ENCODE data around the gene VPS4B.
"Not testable (repeated sequence)": the region's sequence is repeated elsewhere in the genome, so short reads cannot be mapped to it uniquely, and the experiment has no call there.

VPS4B gene

GRCh38 chr18:63366213-63367052 lies 55.8 kb downstream of the VPS4B start:
- DNase-seq, result peak; percentile 53

- DNase-seq, result no peak
These were observed 56.4 kb downstream of the VPS4B start for GRCh38 chr18:63365876-63366212.

- DNase-seq, result no peak
These were observed 58.3 kb downstream of the VPS4B start for GRCh38 chr18:63363951-63364350.

- not testable (repeated sequence) for DNase-seq
These were observed 58.9 kb downstream of the VPS4B start for GRCh38 chr18:63363420-63363819.

- no peak for DNase-seq
These were observed 65.9 kb downstream of the VPS4B start for GRCh38 chr18:63356272-63356896.

GRCh38 chr18:63350230-63350629 lies 72.0 kb downstream of the VPS4B start:
- no peak for DNase-seq

GRCh38 chr18:63348508-63349136 lies 73.7 kb downstream of the VPS4B start:
- DNase-seq, result no peak

GRCh38 chr18:63346480-63347183 lies 75.6 kb downstream of the VPS4B start:
- no peak for DNase-seq

- no peak for DNase-seq
These were observed 76.2 kb downstream of the VPS4B start for GRCh38 chr18:63346031-63346430.

GRCh38 chr18:63344918-63345317 lies 77.4 kb downstream of the VPS4B start:
- DNase-seq, result no peak

- no peak for DNase-seq
These were observed 78.0 kb downstream of the VPS4B start for GRCh38 chr18:63344263-63344662.

GRCh38 chr18:63342206-63342605 lies 80.1 kb downstream of the VPS4B start:
- no peak for DNase-seq

GRCh38 chr18:63339920-63340484 lies 82.3 kb downstream of the VPS4B start:
- DNase-seq, result no peak

Measured in right forelimb (tissue), 1 donor.